SIG-M5 treated with dmso at 0.1 percent for 504 hours (cell line): ENCODE results near the gene AFMID.
"Not testable (repeated sequence)": the region's sequence is repeated elsewhere in the genome, so short reads cannot be mapped to it uniquely, and the experiment has no call there.

Experiments
- DNase-seq: peaks from one replicate; lab custom pipeline; 2025; ENCODE audit not compliant: unreplicated experiment; lab: John Stamatoyannopoulos, UW

Gene AFMID

GRCh38 chr17:78219396-78220150 is 32.4 kb downstream of the AFMID start:
- DNase-seq: no peak

- no peak for DNase-seq
Observed at GRCh38 chr17:78223061-78223460, 35.9 kb downstream of the AFMID start.

- DNase-seq: no peak
Observed at GRCh38 chr17:78223765-78224164, 36.6 kb downstream of the AFMID start.

- DNase-seq: no peak
Observed at GRCh38 chr17:78224231-78225087, 37.3 kb downstream of the AFMID start.

- no peak for DNase-seq
Observed at GRCh38 chr17:78225088-78225865, 38.1 kb downstream of the AFMID start.

GRCh38 chr17:78226055-78226758 is 39.0 kb downstream of the AFMID start:
- no peak for DNase-seq

GRCh38 chr17:78226759-78227454 is 39.7 kb downstream of the AFMID start:
- DNase-seq: no peak

GRCh38 chr17:78227455-78227916 is 40.3 kb downstream of the AFMID start:
- no peak for DNase-seq

- DNase-seq: no peak
Observed at GRCh38 chr17:78228176-78228575, 41.0 kb downstream of the AFMID start.

- DNase-seq: no peak
Observed at GRCh38 chr17:78230252-78230962, 43.2 kb downstream of the AFMID start.

- no peak for DNase-seq
Observed at GRCh38 chr17:78230996-78231935, 44.1 kb downstream of the AFMID start, which contains the start of gene TMEM235. Gene TMEM235, plus strand, starts transcription at chr17:78231631. Its CDS starts 393 bp downstream, at chr17:78232024.

GRCh38 chr17:78231991-78232858 is 45.1 kb downstream of the AFMID start:
- DNase-seq: no peak

GRCh38 chr17:78232859-78233173 is 45.7 kb downstream of the AFMID start:
- no peak for DNase-seq

- DNase-seq: no peak
Observed at GRCh38 chr17:78233678-78234077, 46.5 kb downstream of the AFMID start.

- DNase-seq: no peak
Observed at GRCh38 chr17:78234261-78234865, 47.2 kb downstream of the AFMID start.

GRCh38 chr17:78235022-78235421 is 47.9 kb downstream of the AFMID start:
- DNase-seq: not testable (repeated sequence)

- no peak for DNase-seq
Observed at GRCh38 chr17:78235885-78236284, 48.7 kb downstream of the AFMID start.
